Mesenchymal stem cell (in vitro differentiated cells and primary cell): ENCODE measurements around the gene ALG2.

Experiments used
- DNase-seq: peaks from one replicate; pipeline ENCODE4 v3.0.0-alpha.2; 2013
- H2AFZ ChIP-seq: one replicate; pipeline ENCODE4 v1.6.1; 2013; ENCODE audit warnings: low read depth, mild to moderate bottlenecking, control low read depth, inconsistent platforms, low read length, moderate library complexity
- H2AK5ac ChIP-seq: 2 replicates; pipeline ENCODE4 v1.6.1; 2013; ENCODE audit warnings: low read length, moderate library complexity, mild to moderate bottlenecking, inconsistent platforms; ENCODE audit not compliant: severe bottlenecking
- H2BK120ac ChIP-seq: one replicate; pipeline ENCODE4 v1.6.1; 2013; ENCODE audit warnings: low read depth, mild to moderate bottlenecking, inconsistent platforms, low read length, moderate library complexity
- H2BK12ac ChIP-seq, 2 experiments: one replicate each; pipeline ENCODE4 v1.6.1; 2013; ENCODE audit warnings: inconsistent platforms in 2 of 2, low read length in 2 of 2, mild to moderate bottlenecking in 2 of 2, moderate library complexity in 2 of 2, control low read depth in 1 of 2
- H2BK15ac ChIP-seq: one replicate; pipeline ENCODE4 v1.6.1; 2013; ENCODE audit warnings: mild to moderate bottlenecking, low read depth, inconsistent platforms; ENCODE audit not compliant: poor library complexity, severe bottlenecking
- H2BK5ac ChIP-seq: 2 replicates; pipeline ENCODE4 v1.6.1; 2013; ENCODE audit warnings: low read depth, mild to moderate bottlenecking, low read length, control low read depth, inconsistent platforms; ENCODE audit not compliant: poor library complexity, severe bottlenecking
- H3K14ac ChIP-seq, 2 experiments: one replicate each; pipeline ENCODE4 v1.6.1; 2013; ENCODE audit warnings: inconsistent platforms in 2 of 2, low read length in 2 of 2, control low read depth in 1 of 2, mild to moderate bottlenecking in 1 of 2, moderate library complexity in 1 of 2
- H3K18ac ChIP-seq, 2 experiments: one replicate each; pipeline ENCODE4 v1.6.1; 2013; ENCODE audit warnings: inconsistent platforms in 2 of 2, low read length in 2 of 2, control low read depth in 1 of 2, low read depth in 1 of 2, mild to moderate bottlenecking in 1 of 2
- H3K23ac ChIP-seq, 2 experiments: one replicate each; pipeline ENCODE4 v1.6.1; 2013; ENCODE audit warnings: inconsistent platforms in 2 of 2, low read length in 2 of 2, mild to moderate bottlenecking in 2 of 2, moderate library complexity in 2 of 2, control low read depth in 1 of 2
- H3K27ac ChIP-seq: 2 replicates; pipeline ENCODE4 v1.5.1; 2013; ENCODE audit warnings: mild to moderate bottlenecking, moderate library complexity, low read length, control low read depth, inconsistent platforms; ENCODE audit not compliant: poor library complexity, severe bottlenecking
- H3K27me3 ChIP-seq, 2 experiments: 2 replicates each; pipeline versions ENCODE4 v1.6.1 to v1.7.0; 2013; ENCODE audit warnings: low read length in 2 of 2, mild to moderate bottlenecking in 2 of 2, moderate library complexity in 2 of 2, control low read depth in 1 of 2, inconsistent platforms in 1 of 2; ENCODE audit not compliant: control insufficient read depth in 1 of 2, insufficient read depth in 1 of 2
- H3K36me3 ChIP-seq, 2 experiments: 2 replicates each; pipeline versions ENCODE4 v1.6.1 to v1.7.0; 2013; ENCODE audit warnings: low read length in 2 of 2, control low read depth in 1 of 2, inconsistent platforms in 1 of 2, low read depth in 1 of 2, mild to moderate bottlenecking in 1 of 2; ENCODE audit not compliant: insufficient read depth in 2 of 2, control insufficient read depth in 1 of 2
- H3K4ac ChIP-seq, 2 experiments: one replicate each; pipeline ENCODE4 v1.6.1; 2013; ENCODE audit warnings: inconsistent platforms in 2 of 2, low read length in 2 of 2, mild to moderate bottlenecking in 2 of 2, moderate library complexity in 2 of 2, control low read depth in 1 of 2, low read depth in 1 of 2
- H3K4me1 ChIP-seq: 2 replicates; pipeline ENCODE4 v1.6.1; 2013; ENCODE audit warnings: low read depth, low read length, control low read depth; ENCODE audit not compliant: control insufficient read depth, insufficient read depth
- H3K4me2 ChIP-seq: 2 replicates; pipeline ENCODE4 v1.6.1; 2013; ENCODE audit warnings: low read length, mild to moderate bottlenecking, inconsistent platforms; ENCODE audit not compliant: poor library complexity, severe bottlenecking
- H3K4me3 ChIP-seq, 2 experiments: 2 replicates each; pipeline versions ENCODE4 v1.5.1 to v1.7.0; 2013; ENCODE audit warnings: low read length in 2 of 2, mild to moderate bottlenecking in 2 of 2, control low read depth in 1 of 2, low read depth in 1 of 2; ENCODE audit not compliant: insufficient read depth in 1 of 2
- H3K79me1 ChIP-seq: replicated peaks from 2 replicates; pipeline ENCODE4 v1.6.1; 2013; ENCODE audit warnings: mild to moderate bottlenecking, control low read depth, low read length, inconsistent platforms; ENCODE audit not compliant: poor library complexity, severe bottlenecking
- H3K9ac ChIP-seq: 2 replicates; pipeline ENCODE4 v1.7.0; 2013; ENCODE audit warnings: mild to moderate bottlenecking, low read length, moderate library complexity
- H3K9me3 ChIP-seq: 2 replicates; pipeline ENCODE4 v1.7.0; 2013; ENCODE audit warnings: mild to moderate bottlenecking, low read length; ENCODE audit not compliant: control insufficient read depth
- H4K8ac ChIP-seq: one replicate; pipeline ENCODE4 v1.6.1; 2013; ENCODE audit warnings: inconsistent platforms, mild to moderate bottlenecking, low read length, moderate library complexity
- H4K91ac ChIP-seq: one replicate; pipeline ENCODE4 v1.6.1; 2013; ENCODE audit warnings: mild to moderate bottlenecking, low read length, inconsistent platforms
- WGBS: methylation state at CpG from one replicate; pipeline ENCODE4 v1.1.7; 2013; ENCODE audit warnings: mixed read lengths; 5-methylcytosine and 5-hydroxymethylcytosine counted together

Gene ALG2

DNA sequence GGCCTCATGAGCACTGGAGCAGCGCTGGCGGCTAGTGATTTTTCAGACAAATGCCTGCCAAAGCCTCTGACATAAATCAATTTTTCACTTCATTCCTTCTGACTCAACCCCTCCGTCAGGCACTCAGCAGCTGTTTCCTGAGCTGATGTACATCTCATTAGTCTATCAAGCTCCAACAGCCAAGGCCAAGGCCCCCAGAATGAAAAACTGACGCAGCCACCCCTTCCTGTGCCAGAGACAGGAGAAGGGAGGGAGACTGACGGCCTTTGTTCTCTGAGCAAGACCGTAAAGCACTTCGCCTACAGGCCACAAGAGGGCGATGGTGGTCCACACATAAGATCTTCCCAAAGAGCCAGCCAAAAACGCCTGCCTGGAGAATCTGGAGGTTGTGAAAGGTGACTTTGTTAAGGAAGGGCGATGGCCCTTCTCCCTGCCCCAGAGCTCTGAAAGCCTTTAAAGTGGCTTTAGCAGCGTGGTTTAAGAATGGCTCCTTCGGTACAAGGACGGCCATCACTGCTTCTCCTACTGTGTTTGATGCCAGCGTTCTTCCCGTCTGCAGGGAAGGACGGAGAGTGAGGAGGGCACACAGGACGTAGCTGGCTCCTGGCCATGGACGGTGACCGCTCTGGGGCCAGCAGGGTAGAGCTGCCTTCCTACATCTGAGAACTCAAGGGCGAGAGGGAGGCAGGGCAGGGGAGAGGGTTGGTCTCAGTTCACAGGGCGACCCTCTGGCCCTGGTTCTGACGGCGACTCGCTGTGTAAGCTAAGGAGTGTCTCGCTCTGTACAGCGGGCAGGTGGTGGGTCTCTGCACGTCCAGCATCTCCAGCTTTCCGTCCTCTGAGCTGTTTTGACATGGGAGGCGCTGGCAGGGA lies 37.0 kb downstream of the ALG2 start:
- Histone ChIP-seq H3K4me3 (peak overlapping the region in 1 of 2 experiments; percentile 73), H3K27me3 (peaks cover 13 to 36% of the 10 kb centered on the region in 2 experiments), H3K4me1 (peaks cover 9% of the 10 kb centered on the region), H2BK5ac (no peak overlapping the region), H4K8ac (peak overlapping the region; percentile 14), H3K79me1 (no peaks in the 10 kb centered on the region), H2BK12ac (peak overlapping the region in 1 of 2 experiments; percentile 33), H2AFZ (peak overlapping the region; percentile 16), H3K9me3 (no peaks in the 10 kb centered on the region), H4K91ac (peak overlapping the region; percentile 3), H2BK15ac (no peak overlapping the region), H3K23ac (no peak overlapping the region), H3K14ac (peak overlapping the region in 1 of 2 experiments; percentile 88), H3K18ac (peak overlapping the region in 1 of 2 experiments; percentile 4), H3K9ac (peak overlapping the region; percentile 76), H3K27ac (no peak overlapping the region), H2BK120ac (no peak overlapping the region), H3K4me2 (no peak overlapping the region), H3K36me3 (no peaks in the 10 kb centered on the region), H2AK5ac (no peak overlapping the region), H3K4ac (peak overlapping the region in 1 of 2 experiments; percentile 9)
- WGBS: 53% methylated on average over 27 of the region's 29 CpGs
- peak; percentile 86 for DNase-seq

GRCh38 chr9:99184110-99184474 lies 37.6 kb downstream of the ALG2 start:
- no peak overlapping the region for H3K27ac ChIP-seq
- no peak overlapping the region for H2AFZ ChIP-seq
- no peak overlapping the region for H3K23ac ChIP-seq
- no peak overlapping the region for H3K14ac ChIP-seq
- peak overlapping the region; percentile 31 for H3K9ac ChIP-seq
- no peaks in the 10 kb centered on the region for H3K79me1 ChIP-seq
- H2BK12ac ChIP-seq: no peak overlapping the region
- H3K9me3 ChIP-seq: no peaks in the 10 kb centered on the region
- WGBS: 69% methylated on average over 8 of the region's 10 CpGs
- H3K18ac ChIP-seq: no peak overlapping the region
- no peak overlapping the region for H4K8ac ChIP-seq
- H3K4ac ChIP-seq: no peak overlapping the region
- H3K36me3 ChIP-seq: no peaks in the 10 kb centered on the region
- H4K91ac ChIP-seq: no peak overlapping the region
- H2BK5ac ChIP-seq: no peak overlapping the region
- H2AK5ac ChIP-seq: no peak overlapping the region
- H2BK15ac ChIP-seq: no peak overlapping the region
- no peak overlapping the region for H3K4me3 ChIP-seq
- H2BK120ac ChIP-seq: no peak overlapping the region
- peaks cover 9% of the 10 kb centered on the region for H3K4me1 ChIP-seq
- H3K4me2 ChIP-seq: no peak overlapping the region
- H3K27me3 ChIP-seq: peaks cover 8 to 36% of the 10 kb centered on the region in 2 experiments
- DNase-seq: no peak

DNA sequence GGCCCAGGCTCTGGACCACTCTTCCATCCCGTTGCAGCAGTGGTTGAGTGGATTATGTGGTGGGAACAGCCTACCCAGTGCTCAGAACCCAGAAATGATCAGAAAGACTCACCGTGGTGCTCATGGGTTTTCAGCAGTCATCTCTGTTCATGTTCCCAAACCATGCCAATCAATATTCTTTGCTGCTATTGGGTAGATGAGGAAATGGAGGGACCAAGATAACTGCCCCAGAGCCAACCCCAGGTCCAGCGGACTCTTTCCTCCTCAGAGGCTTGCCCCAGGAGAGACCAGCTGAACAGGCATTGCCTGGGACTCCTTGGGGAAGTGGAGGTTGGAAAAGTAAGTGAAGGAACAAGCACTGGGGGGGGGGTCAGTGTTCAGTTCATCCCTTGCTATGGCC lies 38.1 kb downstream of the ALG2 start:
- 93% methylated on average over 3 of the region's 3 CpGs for WGBS
- Histone ChIP-seq H3K79me1 (no peaks in the 10 kb centered on the region), H2BK120ac (no peak overlapping the region), H3K9me3 (no peaks in the 10 kb centered on the region), H4K91ac (no peak overlapping the region), H3K36me3 (no peaks in the 10 kb centered on the region), H3K4me2 (no peak overlapping the region), H2BK5ac (no peak overlapping the region), H3K4me1 (peaks cover 9% of the 10 kb centered on the region), H3K9ac (no peak overlapping the region), H2AFZ (no peak overlapping the region), H3K27ac (no peak overlapping the region), H3K14ac (no peak overlapping the region), H3K23ac (no peak overlapping the region), H3K4ac (no peak overlapping the region), H2BK12ac (no peak overlapping the region), H4K8ac (no peak overlapping the region), H2AK5ac (no peak overlapping the region), H2BK15ac (no peak overlapping the region), H3K18ac (no peak overlapping the region), H3K4me3 (no peak overlapping the region), H3K27me3 (peaks cover 3 to 35% of the 10 kb centered on the region in 2 experiments)
- no peak for DNase-seq

DNA sequence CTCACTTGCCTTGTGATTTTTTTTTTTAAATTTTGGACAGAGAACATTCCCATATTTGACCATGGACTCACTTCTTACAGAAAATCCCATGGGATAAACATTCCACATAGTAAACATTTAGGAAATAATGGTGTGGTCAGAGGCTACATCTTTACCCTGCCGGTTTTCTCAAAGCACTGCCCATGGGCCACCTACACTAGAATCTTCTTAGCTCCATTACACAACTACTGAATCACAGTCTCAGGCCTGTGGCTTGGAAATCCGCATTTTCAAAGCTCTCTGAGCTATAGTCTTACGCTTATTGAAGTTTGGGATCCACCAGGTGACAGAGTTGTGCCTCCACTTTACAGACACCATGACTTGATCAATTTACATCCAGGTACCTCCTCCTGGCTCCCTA lies 39.4 kb downstream of the ALG2 start:
- no peak overlapping the region for H3K4me3 ChIP-seq

More for the DNA sequence above, 39.4 kb downstream of the ALG2 start:
- Histone ChIP-seq H3K23ac (no peak overlapping the region), H2AFZ (no peak overlapping the region), H3K79me1 (no peaks in the 10 kb centered on the region), H3K14ac (no peak overlapping the region), H2BK12ac (no peak overlapping the region), H3K9me3 (no peaks in the 10 kb centered on the region), H3K36me3 (no peaks in the 10 kb centered on the region), H3K27me3 (peaks cover 0 to 24% of the 10 kb centered on the region in 2 experiments), H4K91ac (no peak overlapping the region), H2BK5ac (no peak overlapping the region), H2AK5ac (no peak overlapping the region), H4K8ac (no peak overlapping the region), H3K4ac (no peak overlapping the region), H2BK120ac (no peak overlapping the region), H3K9ac (no peak overlapping the region), H3K18ac (no peak overlapping the region), H3K27ac (no peak overlapping the region), H2BK15ac (no peak overlapping the region), H3K4me2 (no peak overlapping the region), H3K4me1 (peaks cover 11% of the 10 kb centered on the region)
- DNase-seq: no peak
- 77% methylated on average over 3 of the region's 3 CpGs for WGBS
